Forelimb muscle (tissue), 1 donor: ENCODE data around the gene SLC8A1. TPM values are rescaled to one million over a fixed set of nuclear protein-coding genes. Genes with fewer than 3 reads are reported as not detected.

Experiments used
- DNase-seq: peaks from one replicate; pipeline ENCODE4 v3.0.0-alpha.2; 2013; ENCODE audit warnings: low read depth
- polyA plus RNA-seq: library from polyadenylated mRNA; unstranded; fragments of 120-200 nt; gene quantifications from one replicate; pipeline ENCODE4 v1.2.1, GENCODE V29; 2013; ENCODE audit not compliant: insufficient read length

The SLC8A1 gene
- polyA plus RNA-seq, 1 donor, result 6.5 TPM

- no peak for DNase-seq
Observed at GRCh38 chr2:40421631-40422297, 30.1 kb downstream of the SLC8A1 start.

GRCh38 chr2:40420478-40420877 is 31.4 kb downstream of the SLC8A1 start:
- no peak for DNase-seq

- DNase-seq, result no peak
Observed at GRCh38 chr2:40419364-40419762, 32.5 kb downstream of the SLC8A1 start.

- no peak for DNase-seq
Observed at GRCh38 chr2:40418614-40419363, 33.1 kb downstream of the SLC8A1 start.

GRCh38 chr2:40416486-40416885 is 35.4 kb downstream of the SLC8A1 start:
- no peak for DNase-seq

- no peak for DNase-seq
Observed at GRCh38 chr2:40415391-40415790, 36.5 kb downstream of the SLC8A1 start.

- no peak for DNase-seq
Observed at GRCh38 chr2:40412456-40412855, 39.4 kb downstream of the SLC8A1 start.

- DNase-seq, result no peak
Observed at GRCh38 chr2:40410695-40411094, 41.2 kb downstream of the SLC8A1 start.

- DNase-seq, result no peak
Observed at GRCh38 chr2:40409734-40410133, 42.2 kb downstream of the SLC8A1 start.

GRCh38 chr2:40406485-40407289 is 45.2 kb downstream of the SLC8A1 start:
- DNase-seq, result no peak

GRCh38 chr2:40405465-40405864 is 46.4 kb downstream of the SLC8A1 start:
- no peak for DNase-seq

- no peak for DNase-seq
Observed at GRCh38 chr2:40404517-40404916, 47.4 kb downstream of the SLC8A1 start.

- DNase-seq, result no peak
Observed at GRCh38 chr2:40403233-40403836, 48.6 kb downstream of the SLC8A1 start.

GRCh38 chr2:40401896-40402295 is 50.0 kb downstream of the SLC8A1 start:
- DNase-seq, result no peak

GRCh38 chr2:40400336-40400953 is 51.4 kb downstream of the SLC8A1 start:
- DNase-seq, result no peak

- DNase-seq, result no peak
Observed at GRCh38 chr2:40397765-40398164, 54.1 kb downstream of the SLC8A1 start.

GRCh38 chr2:40396124-40396523 is 55.8 kb downstream of the SLC8A1 start:
- no peak for DNase-seq

- DNase-seq, result no peak
Observed at GRCh38 chr2:40395169-40396073, 56.5 kb downstream of the SLC8A1 start.

GRCh38 chr2:40394597-40394996 is 57.3 kb downstream of the SLC8A1 start:
- DNase-seq, result no peak

GRCh38 chr2:40394031-40394430 is 57.9 kb downstream of the SLC8A1 start:
- no peak for DNase-seq

GRCh38 chr2:40388161-40388560 is 63.7 kb downstream of the SLC8A1 start:
- no peak for DNase-seq
